Smooth muscle cell (in vitro differentiated cells): ENCODE data around the gene SUSD4. TPM values are rescaled to one million over a fixed set of nuclear protein-coding genes. Genes with fewer than 3 reads are reported as not detected.

Experiments used
- DNase-seq: peaks from one replicate; lab custom pipeline; 2025; ENCODE audit not compliant: unreplicated experiment; lab: John Stamatoyannopoulos, UW
- H2AFZ ChIP-seq: fragments of 200-600 bp; sonication (generic); 2 replicates; pipeline ENCODE4 v1.6.0; 2016; ENCODE audit warnings: antibody characterized with exemption, low read depth, mild to moderate bottlenecking
- H3F3A ChIP-seq: fragments of 200-600 bp; sonication (generic); 2 replicates; pipeline ENCODE4 v1.6.0; 2017; ENCODE audit warnings: antibody characterized with exemption, low read depth
- H3K27ac ChIP-seq: fragments of 200-600 bp; sonication (generic); 2 replicates; pipeline ENCODE4 v1.5.1; 2016; ENCODE audit warnings: low read depth, mild to moderate bottlenecking
- H3K27me3 ChIP-seq: fragments of 200-600 bp; sonication (generic); 2 replicates; pipeline ENCODE4 v1.6.1; 2016; ENCODE audit warnings: low read depth, mild to moderate bottlenecking
- H3K36me3 ChIP-seq: fragments of 200-600 bp; sonication (generic); 2 replicates; pipeline ENCODE4 v1.5.1; 2016; ENCODE audit warnings: low read depth
- H3K4me1 ChIP-seq: fragments of 200-600 bp; sonication (generic); 2 replicates; pipeline ENCODE4 v1.5.1; 2016; ENCODE audit warnings: low read depth
- H3K4me2 ChIP-seq: fragments of 200-600 bp; sonication (generic); 2 replicates; pipeline ENCODE4 v1.6.0; 2016; ENCODE audit warnings: mild to moderate bottlenecking
- H3K4me3 ChIP-seq: fragments of 200-600 bp; sonication (generic); 2 replicates; pipeline ENCODE4 v1.5.1; 2016; ENCODE audit warnings: mild to moderate bottlenecking
- H3K79me2 ChIP-seq: fragments of 200-600 bp; sonication (generic); 2 replicates; pipeline ENCODE4 v1.6.0; 2016; ENCODE audit warnings: low read depth, mild to moderate bottlenecking
- H3K9ac ChIP-seq: fragments of 200-600 bp; sonication (generic); 2 replicates; pipeline ENCODE4 v1.6.0; 2016; ENCODE audit warnings: low read depth
- H3K9me3 ChIP-seq: fragments of 200-600 bp; sonication (generic); replicated peaks from 2 replicates; pipeline ENCODE4 v1.5.1; 2016; ENCODE audit warnings: low read depth
- H4K20me1 ChIP-seq: fragments of 200-600 bp; sonication (generic); 2 replicates; pipeline ENCODE4 v1.6.0; 2016; ENCODE audit warnings: low read depth
- CTCF ChIP-seq: fragments of 200-600 bp; sonication (generic); IDR thresholded peaks from 2 replicates; pipeline ENCODE4 v1.5.1; 2017; ENCODE audit warnings: borderline replicate concordance, mild to moderate bottlenecking, antibody characterized with exemption; ENCODE audit not compliant: insufficient read depth, poor library complexity, severe bottlenecking
- WGBS: methylation state at CpG from one replicate; pipeline ENCODE4 v1.1.7; 2016; ENCODE audit warnings: low lambda C conversion rate; 5-methylcytosine and 5-hydroxymethylcytosine counted together
- polyA plus RNA-seq: library from polyadenylated mRNA; unstranded; fragments of >200 nt; fragmentation: Nextera tagmentation; extraction: Ambion mirVana; gene quantifications from 2 replicates; pipeline ENCODE4 v1.2.1, GENCODE V29; 2016
- total RNA-seq: library from RNA; depleted of rRNA; stranded (reverse); fragments of >200 nt; gene quantifications from 2 replicates; pipeline ENCODE4 v1.2.3, GENCODE V29; 2014

Gene SUSD4
- total and polyA plus RNA-seq, 2 experiments from 2014 or later = 4.5 to 5.1 TPM

GRCh38 chr1:223214261-223214807 is 149.6 kb downstream of the SUSD4 start:
- Histone ChIP-seq H3K36me3 (no peaks in the 10 kb centered on the region), H3K9me3 (no peaks in the 10 kb centered on the region), H3K79me2 (no peaks in the 10 kb centered on the region), H3K9ac (no peak overlapping the region), H4K20me1 (no peaks in the 10 kb centered on the region), H3K4me2 (no peak overlapping the region), H3K27me3 (no peaks in the 10 kb centered on the region), H3F3A (no peaks in the 10 kb centered on the region), H3K4me3 (no peak overlapping the region), H3K27ac (no peak overlapping the region), H2AFZ (no peak overlapping the region), H3K4me1 (peaks cover 7% of the 10 kb centered on the region)
- TF ChIP-seq CTCF = no peak
- 86% methylated on average over 5 of the region's 5 CpGs for WGBS
- DNase-seq = no peak

GRCh38 chr1:223212441-223212840 is 151.5 kb downstream of the SUSD4 start:
- Histone ChIP-seq H3F3A (no peaks in the 10 kb centered on the region), H3K36me3 (no peaks in the 10 kb centered on the region), H4K20me1 (no peaks in the 10 kb centered on the region), H3K4me3 (no peak overlapping the region), H3K27me3 (no peaks in the 10 kb centered on the region), H2AFZ (no peak overlapping the region), H3K9me3 (no peaks in the 10 kb centered on the region), H3K27ac (no peak overlapping the region), H3K4me1 (peaks cover 7% of the 10 kb centered on the region), H3K9ac (no peak overlapping the region), H3K79me2 (no peaks in the 10 kb centered on the region), H3K4me2 (no peak overlapping the region)
- 64% methylated on average over 3 of the region's 3 CpGs for WGBS
- no peak for TF ChIP-seq CTCF
- DNase-seq = no peak

GRCh38 chr1:223211323-223211985 is 152.5 kb downstream of the SUSD4 start:
- Histone ChIP-seq H3K79me2 (no peaks in the 10 kb centered on the region), H4K20me1 (no peaks in the 10 kb centered on the region), H2AFZ (no peak overlapping the region), H3K9me3 (no peaks in the 10 kb centered on the region), H3K4me3 (no peak overlapping the region), H3K27me3 (no peaks in the 10 kb centered on the region), H3K9ac (no peak overlapping the region), H3K27ac (no peak overlapping the region), H3K4me1 (peaks cover 7% of the 10 kb centered on the region), H3K4me2 (no peak overlapping the region), H3F3A (no peaks in the 10 kb centered on the region), H3K36me3 (no peaks in the 10 kb centered on the region)
- 93% methylated on average over 5 of the region's 5 CpGs for WGBS
- DNase-seq = no peak
- no peak for TF ChIP-seq CTCF

GRCh38 chr1:223210788-223211120 is 153.2 kb downstream of the SUSD4 start:
- H3K4me3 ChIP-seq = no peak overlapping the region
- H3K4me1 ChIP-seq = peaks cover 7% of the 10 kb centered on the region
- no peaks in the 10 kb centered on the region for H3F3A ChIP-seq
- H3K36me3 ChIP-seq = no peaks in the 10 kb centered on the region
- TF ChIP-seq CTCF = no peak
- no peak overlapping the region for H3K27ac ChIP-seq
- no peaks in the 10 kb centered on the region for H4K20me1 ChIP-seq
- H3K4me2 ChIP-seq = no peak overlapping the region
- no peak for DNase-seq
- WGBS = 31% methylated on average over 3 of the region's 3 CpGs
- no peaks in the 10 kb centered on the region for H3K27me3 ChIP-seq
- no peaks in the 10 kb centered on the region for H3K79me2 ChIP-seq
- H2AFZ ChIP-seq = no peak overlapping the region
- no peak overlapping the region for H3K9ac ChIP-seq
- H3K9me3 ChIP-seq = no peaks in the 10 kb centered on the region
